Daoy (cell line): ENCODE measurements around the gene CCDC117. TPM values are rescaled to one million over a fixed set of nuclear protein-coding genes. Genes with fewer than 3 reads are reported as not detected.
"Not testable (repeated sequence)": the region's sequence is repeated elsewhere in the genome, so short reads cannot be mapped to it uniquely, and the experiment has no call there.

ENCODE experiments used
- DNase-seq: peaks from one replicate; pipeline ENCODE4 v3.0.0-alpha.2; 2015; ENCODE audit warnings: low read depth
- total RNA-seq: library from RNA; depleted of rRNA; stranded (reverse); fragments of >200 nt; shearing (Covaris generic); gene quantifications from 2 replicates; pipeline ENCODE4 v1.2.3, GENCODE V29; 2014

The CCDC117 gene
- total RNA-seq, 1 experiment from 2014 or later: 33.2 TPM

DNA sequence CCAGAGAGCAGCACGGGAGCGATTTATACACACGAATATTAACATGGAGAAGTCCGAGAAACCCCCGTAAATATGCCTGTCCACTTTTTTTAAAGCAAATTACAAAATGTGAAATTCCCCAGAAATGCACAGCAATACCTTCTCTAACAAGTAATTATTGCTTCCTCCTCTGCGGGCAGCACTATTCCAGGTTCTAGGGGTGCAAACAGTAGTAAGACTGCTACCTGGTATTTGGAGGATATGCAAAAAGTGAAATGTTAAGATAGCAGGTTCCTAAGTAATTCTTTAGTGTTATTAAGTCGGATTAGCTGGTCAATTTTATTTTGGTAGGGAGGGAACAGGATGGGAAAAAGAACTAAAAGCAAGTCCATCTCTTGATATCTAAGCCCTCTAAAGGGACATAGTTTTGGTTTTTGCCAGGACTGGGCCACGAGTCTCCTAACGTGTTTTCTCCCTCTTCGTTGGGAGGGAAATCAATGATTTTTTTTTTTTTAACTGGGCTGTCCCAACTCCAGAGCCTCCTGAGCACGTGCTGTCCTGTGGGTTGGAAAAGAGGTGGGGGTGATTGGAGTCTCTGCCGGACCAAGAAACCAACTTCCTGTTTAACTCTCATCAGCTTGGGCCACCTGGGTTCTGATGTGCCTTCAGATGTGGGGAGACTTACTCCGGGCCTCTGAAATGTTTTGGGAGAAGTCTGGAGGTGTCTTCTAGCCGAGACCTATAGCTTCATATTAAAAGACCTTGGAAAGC, 29.5 kb downstream of the CCDC117 start:
- DNase-seq: no peak

DNA sequence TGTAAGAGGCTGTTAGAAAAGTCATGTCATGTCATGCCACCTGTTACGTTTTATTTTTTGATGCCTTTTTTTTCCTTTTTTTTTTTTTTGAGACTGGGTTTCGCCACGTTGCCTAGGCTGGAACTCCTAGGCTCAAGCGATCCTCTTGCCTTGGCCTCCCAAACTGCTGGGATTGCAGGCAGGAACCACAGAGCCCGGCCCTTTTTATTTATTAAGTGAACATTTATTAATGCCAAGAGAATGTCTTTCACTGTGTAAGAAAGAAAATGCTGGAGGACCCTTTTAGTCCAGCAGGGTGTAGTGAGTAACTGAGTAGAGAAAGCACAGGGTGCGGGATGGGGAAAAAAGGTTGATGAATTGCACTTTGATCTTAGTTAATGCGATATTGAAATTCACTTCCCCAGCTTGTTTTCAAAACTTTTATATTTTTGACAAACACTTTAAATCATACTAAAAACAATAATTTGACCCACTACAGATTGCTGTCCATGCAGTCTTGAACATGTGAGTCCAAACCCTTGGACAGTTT, 30.2 kb downstream of the CCDC117 start:
- no peak for DNase-seq

DNA sequence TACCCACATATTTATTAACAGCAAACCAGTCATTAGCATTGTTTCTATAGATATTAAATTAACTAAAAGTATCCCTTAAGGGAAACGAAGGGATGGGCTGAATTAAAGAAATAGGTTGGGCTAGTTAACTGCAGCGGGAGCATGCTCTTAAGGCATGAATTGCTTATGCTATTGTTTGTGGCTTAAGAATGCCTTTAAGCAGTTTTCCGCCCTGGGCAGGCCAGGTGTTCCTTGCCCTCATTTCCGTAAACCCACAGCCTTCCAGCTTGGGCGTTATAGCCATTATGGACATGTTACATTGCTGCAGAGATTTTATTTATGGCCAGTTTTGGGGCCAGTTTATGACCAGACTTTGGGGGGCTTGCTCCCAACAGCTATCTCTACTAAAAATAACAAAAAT, 32.9 kb downstream of the CCDC117 start:
- DNase-seq: not testable (repeated sequence)

DNA sequence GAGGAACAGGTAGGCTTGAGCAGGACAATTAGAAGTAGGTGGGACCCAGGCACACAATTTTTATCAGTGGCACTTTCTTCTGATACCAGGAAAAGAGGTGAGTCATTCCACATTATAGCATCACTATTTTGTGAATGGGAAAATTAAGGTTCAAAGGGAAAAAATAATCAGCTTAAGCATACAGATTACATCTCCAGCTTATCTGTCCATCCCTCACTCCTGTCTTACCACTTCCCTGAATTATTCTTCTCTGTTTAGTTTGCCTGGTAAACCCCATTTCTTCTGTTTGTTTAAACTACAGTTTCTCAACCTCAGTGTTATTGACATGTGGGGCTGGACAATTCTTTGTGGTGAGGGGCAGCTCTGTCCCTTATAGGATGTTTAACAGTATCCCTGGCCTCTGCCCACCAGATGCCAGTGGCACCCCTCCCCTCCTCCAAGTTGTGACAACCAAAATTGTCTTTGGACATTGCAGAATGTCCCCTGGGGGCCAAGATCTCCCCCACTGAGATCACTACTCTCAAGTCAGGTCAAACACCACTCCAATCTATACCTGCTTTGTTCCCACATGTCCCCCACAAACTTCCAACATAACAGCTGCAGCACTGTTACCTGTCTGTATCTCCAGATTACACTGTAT, 36.3 kb downstream of the CCDC117 start:
- DNase-seq: no peak

DNA sequence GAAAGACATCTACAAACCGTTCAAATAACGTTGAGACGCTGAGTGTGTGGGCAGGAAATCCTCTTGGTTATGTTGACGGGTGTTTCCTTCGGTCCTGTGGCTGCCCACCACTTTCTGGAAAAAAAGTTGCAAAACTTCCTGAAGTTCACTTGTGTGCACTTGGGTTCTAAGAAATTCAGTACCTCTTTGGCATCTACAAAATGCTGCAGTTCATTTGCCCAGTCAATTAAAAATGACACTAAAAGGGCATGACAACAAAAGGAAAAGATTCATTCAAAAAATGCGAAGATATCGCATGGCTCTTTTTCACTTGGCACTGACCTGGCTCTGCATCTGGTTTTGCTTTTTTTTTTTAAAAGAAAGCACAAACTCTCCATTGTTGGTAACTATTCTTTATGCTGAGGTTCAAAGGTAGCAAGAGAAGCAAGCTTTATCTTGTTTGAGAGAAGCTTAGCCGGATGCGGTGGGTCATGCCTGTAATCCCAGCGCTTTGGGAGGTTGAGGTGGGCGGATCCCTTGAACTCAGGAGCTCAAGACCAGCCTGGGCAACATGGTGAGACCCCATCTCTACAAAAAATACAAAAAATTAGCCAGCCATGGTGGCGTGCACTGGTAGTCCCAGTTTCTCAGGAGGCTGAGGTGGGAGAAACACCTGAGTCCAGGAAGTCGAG, 38.5 kb downstream of the CCDC117 start:
- no peak for DNase-seq

DNA sequence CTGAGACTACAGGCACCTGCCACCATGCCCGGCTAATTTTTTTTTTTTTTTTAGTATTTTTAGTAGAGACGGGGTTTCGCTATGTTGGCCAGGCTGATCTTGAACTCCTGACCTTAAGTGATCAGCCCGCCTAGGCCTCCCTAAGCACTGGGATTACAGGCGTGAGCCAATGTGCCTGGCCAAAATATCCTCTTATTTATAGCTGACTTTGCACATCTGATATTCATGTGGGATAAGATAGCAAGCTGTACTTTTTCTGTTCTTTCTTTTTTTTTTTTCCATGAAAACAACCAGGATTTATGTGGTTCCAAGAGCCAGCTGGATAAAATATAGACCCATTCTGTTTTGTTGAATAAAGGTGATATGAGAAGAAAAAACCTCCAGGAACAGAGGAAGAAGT, 40.0 kb downstream of the CCDC117 start:
- no peak for DNase-seq

DNA sequence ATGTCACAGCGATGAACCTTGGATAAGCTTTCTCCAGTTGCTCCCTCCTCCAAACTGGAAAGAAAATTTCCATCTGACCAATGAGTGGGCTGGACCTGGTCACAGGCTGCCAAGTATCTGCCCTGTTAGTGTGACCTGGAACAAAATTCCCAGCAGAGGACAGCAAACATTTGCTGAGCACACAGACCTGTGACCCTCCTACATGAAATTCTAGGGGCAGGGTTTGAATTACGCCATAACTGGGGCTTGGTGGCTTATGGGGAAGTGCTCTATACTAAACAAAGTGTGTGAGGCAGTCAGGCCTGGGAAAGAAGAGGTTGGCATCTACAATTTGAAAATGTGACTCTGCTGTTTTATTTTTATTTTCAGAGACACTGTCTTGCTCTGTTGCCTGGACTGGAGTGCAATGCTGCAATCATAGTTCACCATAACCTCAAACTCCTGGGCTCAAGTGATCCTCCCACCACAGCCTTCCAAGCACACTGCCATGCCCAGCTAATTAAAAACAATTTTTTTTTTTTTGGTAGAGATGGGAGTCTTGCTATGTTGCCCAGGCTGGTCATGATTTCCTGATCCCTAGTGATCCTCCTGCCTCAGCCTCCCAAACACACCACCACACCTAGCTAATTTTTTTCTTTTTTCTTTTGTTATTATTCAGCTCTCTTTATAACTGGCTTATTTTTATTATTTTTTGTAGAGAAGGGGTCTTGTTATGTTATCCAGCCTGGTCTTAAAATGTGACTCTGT, 41.5 kb downstream of the CCDC117 start:
- DNase-seq: no peak

DNA sequence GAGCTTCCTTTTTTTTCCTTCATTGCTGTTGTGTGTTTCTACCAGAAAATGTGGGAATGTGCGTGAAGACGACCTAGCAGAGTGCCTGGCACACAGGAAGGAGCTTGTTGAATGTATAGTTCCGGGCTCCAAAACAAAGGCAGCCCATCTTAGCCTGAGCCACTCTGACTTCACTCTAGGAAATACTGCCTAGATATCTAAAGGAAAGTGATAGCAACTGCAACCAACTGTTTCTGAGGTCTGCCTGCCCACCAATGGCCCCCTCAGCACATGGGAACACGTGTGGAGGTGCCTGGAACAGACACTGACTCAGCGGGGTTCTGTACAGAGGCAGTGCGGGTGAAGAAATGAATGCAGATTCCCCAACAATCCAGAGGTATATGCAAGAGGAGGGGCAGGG, 42.6 kb downstream of the CCDC117 start:
- DNase-seq: no peak

DNA sequence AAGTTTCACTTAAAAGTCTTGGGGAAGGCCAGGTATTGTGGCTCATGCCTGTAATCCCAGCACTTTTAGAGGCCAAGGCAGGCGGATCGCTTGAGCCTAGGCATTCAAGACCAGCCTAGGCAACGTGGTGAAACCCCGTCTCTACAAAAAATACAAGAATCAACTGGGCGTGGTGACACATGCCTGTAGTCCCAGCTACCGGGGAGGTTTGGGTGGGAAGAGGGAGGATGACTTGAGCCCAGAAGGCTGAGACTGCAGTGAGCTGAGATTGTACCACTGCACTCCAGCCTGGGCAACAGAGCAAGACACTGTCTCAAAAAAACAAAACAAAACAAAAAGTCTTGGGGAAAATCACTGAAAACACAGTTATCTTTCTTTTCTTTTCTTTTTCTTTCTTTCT, 43.2 kb downstream of the CCDC117 start:
- DNase-seq: no peak

DNA sequence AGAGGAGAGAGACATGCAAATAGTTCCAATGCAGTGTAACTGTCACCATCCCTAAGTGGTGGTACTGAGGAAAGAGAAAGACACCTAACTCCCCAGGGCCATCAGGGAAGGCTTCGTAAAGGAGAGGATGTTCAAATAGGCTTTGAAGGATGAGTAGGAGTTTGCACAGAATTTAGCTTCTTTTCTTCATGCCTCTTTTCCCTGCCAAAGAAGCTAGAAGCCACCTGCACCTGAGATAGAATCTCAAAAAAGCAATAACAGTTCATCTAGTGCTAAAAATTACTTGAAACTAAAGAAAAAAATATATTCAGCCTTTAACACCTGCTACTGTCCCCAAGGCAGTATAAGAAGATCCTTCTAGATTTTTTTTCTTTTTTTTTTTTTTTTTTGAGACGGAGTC, 44.6 kb downstream of the CCDC117 start:
- DNase-seq: no peak

DNA sequence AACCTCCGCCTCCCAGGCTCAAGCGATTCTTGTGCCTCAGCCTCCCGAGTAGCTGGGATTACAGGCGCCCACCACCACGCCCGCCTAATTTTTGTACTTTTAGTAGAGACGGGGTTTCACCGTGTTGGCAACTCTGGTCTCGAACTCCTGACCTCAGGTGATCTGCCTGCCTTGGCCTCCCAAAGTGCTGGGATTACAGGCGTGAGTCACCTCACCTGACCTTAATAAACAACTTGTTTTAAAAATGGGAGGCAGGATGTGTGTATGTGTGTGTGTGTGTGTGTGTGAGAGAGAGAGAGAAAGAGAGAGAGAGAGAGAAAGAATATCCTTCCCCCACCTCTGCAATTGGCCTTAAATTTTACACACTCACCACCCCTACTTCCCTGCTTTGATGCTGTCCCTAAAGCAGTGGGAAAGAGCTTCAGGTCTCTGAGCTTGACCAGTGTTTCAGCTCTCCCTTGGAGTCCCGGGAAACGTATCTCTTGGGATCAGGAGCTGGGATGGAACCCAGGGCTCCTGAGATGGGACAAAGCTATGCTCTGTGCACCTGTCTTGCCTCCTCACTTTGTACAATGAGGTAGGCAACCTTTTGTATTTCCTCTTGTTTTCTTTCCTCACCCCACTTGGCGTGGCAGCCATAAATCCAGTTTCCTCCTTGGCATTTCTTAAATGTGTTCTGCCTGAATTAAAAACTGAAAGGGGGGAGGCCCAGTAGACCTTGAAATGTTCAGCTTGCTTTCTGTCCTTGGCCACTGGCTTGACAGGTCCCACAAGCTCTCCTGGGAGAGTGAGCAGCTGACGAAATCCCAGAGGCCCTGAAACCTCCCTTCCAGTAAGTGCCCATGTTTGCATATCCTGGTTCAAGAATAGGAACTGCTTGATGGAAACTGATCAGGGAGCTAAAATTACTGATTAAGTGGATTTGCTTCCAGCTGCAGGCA, 45.7 kb downstream of the CCDC117 start:
- DNase-seq: no peak

DNA sequence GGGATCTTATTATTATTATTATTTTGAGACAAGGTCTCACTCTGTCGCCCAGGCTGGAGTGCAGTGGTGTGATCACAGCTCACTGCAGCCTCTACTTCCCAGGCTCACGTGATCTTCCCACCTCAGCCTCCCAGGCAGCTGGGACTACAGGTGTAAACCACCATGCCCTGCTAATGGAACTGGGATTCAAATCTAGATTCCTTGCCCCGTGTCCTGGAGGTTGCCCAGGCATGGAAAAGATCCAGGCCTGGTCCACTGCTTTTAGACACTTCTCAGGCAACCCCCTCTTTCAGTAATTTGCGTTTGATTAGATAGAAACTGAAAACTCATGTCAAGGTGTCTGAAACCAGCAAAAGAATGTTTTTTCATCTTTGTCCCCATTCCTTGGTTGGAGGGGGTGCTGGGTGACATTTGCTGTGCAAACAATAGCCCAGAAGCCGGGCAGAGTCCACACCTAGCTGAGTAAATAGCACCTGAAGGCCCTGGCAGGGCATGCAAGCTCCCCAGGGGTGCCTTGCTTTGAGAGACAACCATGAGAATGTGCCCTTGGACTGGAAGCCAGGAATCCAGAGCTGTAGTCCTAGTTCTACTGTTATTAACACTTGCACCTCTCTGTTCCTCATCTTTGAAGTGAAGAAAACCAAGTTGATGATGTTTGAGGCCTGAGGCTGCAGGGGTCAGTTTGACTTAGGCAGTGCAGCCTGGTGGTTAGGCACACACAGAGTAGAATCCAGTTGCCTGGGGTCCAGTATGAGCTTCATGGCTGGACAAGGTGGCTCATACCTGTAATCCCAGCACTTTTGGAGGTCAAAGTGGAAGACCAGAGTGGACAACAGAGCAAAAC, 47.0 kb downstream of the CCDC117 start:
- no peak for DNase-seq

DNA sequence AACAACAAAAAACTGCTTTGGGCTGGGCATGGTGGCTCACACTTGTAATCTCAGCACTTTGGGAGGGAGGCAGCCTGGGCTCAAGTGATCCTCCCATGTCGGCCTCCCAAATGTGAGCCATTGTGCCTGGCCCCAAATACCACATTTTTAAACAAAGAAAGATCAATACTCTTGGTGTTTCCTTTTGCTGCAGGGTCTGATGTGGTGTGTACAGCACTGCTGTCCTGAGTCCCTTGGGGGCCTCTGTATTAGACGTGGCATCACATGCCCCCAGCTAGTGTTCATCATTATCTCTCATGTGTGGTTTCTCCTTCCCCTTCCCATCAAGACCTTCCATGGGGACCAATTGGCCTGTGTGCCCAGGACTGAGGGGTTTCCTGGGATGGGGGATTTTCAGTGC, 48.4 kb downstream of the CCDC117 start:
- DNase-seq: no peak

DNA sequence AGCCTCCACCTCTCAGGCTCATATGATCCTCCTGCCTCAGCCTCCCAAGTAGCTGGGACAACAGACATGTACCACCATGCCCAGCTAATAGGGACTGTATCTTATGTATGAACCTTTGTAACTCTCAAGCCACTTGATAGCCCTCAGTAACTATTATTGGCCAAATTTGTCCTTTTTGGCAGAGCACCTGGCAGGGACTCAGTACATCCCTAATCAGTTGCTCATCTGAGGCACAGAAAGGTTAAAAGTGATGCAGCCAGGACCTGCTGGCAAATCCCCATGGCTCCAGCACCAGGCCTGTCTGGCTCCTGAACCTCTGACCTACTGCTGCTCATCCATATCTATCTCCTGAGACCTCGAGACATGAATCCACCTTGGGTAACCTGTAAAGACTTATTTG, 49.0 kb downstream of the CCDC117 start:
- no peak for DNase-seq

DNA sequence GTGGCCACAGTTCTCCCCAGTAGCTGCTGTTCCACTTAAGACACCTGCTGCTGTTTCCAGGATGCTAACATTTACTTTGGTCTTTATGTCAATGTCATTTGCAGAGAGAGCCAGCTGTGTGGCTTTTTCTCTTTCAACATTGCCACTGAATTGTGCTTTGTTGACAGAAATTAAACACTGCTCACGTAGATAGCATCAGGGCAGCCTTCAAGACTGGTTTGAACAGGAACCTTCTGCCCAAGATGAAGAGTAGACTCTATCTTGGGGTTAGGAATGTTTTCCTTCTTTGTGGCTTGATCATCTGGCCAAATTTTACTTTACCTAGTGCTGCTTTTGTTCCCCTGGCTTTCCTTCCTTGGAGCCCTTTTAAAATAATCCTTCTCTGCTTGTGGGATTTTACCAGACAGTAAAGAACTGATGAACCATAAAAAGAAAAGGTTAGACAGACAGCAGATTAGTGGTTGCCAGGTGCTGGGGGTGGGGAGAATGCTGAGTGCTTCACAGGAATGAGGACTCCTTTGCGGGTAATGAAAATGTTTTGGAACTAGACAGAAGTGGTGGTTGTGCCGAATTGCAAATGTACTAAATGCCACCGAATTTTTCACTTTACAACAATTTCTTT, 50.5 kb downstream of the CCDC117 start:
- no peak for DNase-seq

DNA sequence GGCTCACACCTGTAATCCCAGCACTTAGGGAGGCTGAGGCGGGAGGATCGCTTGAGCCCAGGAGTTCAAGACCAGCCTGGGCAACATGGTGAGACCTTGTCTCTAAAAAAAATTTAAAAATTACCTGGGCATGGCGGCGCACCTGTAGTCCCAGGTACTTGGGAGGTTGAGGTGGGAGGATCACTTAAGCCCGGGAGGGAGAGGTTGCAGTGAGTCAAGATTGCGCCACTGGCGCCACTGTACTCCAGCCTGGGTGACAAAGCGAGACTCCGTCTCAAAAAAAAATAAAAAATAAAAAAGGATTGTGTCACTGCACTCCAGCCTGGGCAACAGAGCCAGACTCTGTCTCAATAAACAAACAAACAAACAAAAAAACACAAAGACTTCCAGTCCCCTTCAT, 52.0 kb downstream of the CCDC117 start:
- not testable (repeated sequence) for DNase-seq

DNA sequence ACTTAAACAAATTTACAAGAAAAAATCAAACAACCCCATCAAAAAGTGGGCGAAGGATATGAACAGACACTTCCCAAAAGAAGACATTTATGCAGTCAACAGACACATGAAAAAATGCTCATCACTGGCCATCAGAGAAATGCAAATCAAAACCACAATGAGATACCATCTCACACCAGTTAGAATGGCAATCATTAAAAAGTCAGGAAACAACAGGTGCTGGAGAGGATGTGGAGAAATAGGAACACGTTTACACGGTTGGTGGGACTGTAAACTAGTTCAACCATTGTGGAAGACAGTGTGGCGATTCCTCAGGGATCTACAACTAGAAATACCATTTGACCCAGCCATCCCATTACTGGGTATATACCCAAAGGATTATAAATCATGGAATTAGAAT, 53.9 kb downstream of the CCDC117 start:
- DNase-seq: not testable (repeated sequence)

DNA sequence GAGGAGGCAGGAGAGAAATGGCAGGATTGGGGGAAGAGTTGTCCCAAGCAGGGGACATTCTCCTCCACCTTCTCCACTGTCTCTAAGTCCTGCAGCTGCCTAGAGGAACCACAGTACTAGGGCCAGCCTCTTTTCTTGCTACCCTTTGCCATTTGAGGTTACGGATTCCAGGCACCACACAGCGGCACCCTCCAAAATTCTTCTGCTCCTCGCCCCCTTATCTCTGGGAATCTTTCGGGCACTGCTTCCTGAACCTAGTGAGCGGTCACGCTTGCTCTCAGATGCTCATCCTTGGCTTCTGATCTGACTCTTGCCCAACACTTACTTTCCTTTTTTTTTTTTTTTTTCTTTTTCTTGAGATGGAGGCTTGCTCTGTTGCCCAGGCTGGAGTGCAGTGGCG, 54.4 kb downstream of the CCDC117 start:
- DNase-seq: no peak

DNA sequence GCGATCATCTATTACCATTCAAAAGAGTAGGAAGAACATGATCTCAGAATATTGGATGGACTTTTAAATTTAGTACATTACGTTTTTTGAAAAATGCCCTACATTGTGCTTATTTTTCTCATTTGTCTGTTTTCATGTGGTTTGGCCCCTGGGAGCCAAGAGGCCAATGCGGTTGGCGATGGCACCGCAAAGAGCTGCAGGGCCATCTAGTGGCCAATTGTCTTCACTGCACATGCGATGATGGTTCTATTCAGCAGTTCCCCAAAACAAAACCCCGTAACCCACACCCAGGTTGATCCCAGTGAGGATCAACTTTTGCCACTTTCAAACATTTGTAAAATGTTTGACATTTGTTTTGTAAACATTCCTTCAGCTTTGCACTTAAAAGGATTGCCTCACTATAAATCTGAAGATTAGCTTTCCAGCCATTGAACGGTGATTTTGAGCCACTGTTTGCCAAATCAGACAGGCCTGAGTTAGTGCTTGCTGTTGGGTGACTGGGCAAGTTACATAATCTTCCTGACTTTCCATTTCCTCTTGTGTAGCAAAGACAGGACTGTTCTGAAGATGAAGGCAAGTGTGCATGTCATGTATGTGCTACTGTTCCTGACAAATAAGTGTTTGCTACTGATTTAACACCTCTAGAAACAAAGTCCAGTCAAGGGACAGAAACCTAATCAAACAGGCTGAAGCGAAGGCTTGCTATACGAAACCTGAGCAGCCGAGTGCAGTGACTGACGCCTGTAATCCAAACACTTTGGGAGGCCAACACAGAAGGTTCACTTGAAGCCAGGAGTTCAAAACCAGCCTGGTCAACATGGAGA, 57.1 kb downstream of the CCDC117 start:
- DNase-seq: peak; percentile 66
